SK-N-SH (cell line): Measurements from ENCODE around the gene GLRX5.

Experiments used
- CHD2 ChIP-seq: fragments of 150-350 bp; IDR thresholded peaks from 2 replicates; pipeline ENCODE4 v1.6.1; 2018; ENCODE audit warnings: low read length; ENCODE audit not compliant: partially characterized antibody
- CTCF ChIP-seq: fragments of 200-600 bp; sonication (generic); IDR thresholded peaks from 2 replicates; pipeline ENCODE4 v1.6.1; 2017; ENCODE audit warnings: antibody characterized with exemption, mild to moderate bottlenecking, moderate library complexity
- POLR2AphosphoS5 ChIP-seq: IDR thresholded peaks from 2 replicates; pipeline ENCODE4 v1.6.1; 2012; ENCODE audit warnings: low read depth, low read length
- RXRA ChIP-seq: IDR thresholded peaks from 2 replicates; pipeline ENCODE4 v1.4.0; 2012; ENCODE audit warnings: low read depth, mild to moderate bottlenecking, borderline replicate concordance

DNA sequence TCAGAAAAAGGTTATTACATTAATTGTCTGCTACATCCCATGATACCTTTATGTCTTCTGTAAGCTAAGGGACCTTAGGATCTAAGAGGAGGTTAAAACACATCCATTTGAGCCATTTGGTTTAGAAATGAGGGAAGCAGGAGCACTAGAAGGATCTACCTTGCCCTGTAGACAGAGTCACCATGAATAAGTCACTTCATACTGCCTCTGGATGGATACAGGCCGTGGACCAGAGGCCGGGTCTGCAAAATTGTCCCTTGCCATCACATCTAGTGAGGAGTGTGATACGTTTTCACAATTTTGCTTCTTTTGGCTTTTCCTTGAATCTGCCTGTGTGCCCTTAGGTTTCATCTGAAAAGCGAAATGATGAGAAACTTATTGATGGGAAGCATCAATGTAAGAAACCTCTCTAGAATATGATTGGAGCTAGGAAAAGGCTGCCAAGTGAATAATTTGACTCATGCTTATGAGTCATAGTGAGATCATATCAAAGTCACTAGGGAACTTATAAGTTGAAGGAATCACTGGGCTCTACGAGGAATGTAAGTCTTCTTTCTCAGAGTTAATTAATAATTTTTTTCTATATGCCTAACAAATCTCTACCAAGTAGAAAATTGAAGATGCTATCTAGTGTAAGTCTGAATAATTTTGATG is 10.8 kb downstream of the GLRX5 start:
- TF ChIP-seq RXRA (no peak), POLR2AphosphoS5 (no peak), CTCF (no peak), CHD2 (no peak)
